ENCODE data around the gene PDCD2L. TPM values are rescaled to one million over a fixed set of nuclear protein-coding genes. Genes with fewer than 3 reads are reported as not detected.
"Not testable (repeated sequence)": the region's sequence is repeated elsewhere in the genome, so short reads cannot be mapped to it uniquely, and the experiment has no call there.

The PDCD2L gene
- total RNA-seq, 1 experiment from 2014 or later = 43.4 TPM

DNA sequence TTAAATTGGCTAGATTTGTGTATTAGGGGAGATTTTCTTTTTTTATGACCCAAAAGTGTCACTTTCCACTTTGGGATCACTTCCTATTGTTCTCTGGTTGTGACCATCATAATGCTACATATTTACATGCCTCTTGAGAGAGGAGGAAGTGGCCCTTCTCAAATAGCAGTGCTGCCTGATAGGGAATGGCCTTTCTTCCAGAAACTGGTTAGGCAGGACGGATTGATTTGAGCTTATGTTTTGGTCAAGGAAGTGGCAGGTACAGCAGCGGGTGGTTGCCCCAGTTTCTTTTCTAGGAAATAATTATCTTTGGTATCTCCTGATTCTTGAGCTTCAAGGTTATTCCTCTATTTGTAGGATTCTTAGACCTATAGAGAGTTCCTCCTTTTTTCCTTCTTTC is 55.4 kb downstream of the PDCD2L start (continued):
- TF ChIP-seq, protein P1, sequence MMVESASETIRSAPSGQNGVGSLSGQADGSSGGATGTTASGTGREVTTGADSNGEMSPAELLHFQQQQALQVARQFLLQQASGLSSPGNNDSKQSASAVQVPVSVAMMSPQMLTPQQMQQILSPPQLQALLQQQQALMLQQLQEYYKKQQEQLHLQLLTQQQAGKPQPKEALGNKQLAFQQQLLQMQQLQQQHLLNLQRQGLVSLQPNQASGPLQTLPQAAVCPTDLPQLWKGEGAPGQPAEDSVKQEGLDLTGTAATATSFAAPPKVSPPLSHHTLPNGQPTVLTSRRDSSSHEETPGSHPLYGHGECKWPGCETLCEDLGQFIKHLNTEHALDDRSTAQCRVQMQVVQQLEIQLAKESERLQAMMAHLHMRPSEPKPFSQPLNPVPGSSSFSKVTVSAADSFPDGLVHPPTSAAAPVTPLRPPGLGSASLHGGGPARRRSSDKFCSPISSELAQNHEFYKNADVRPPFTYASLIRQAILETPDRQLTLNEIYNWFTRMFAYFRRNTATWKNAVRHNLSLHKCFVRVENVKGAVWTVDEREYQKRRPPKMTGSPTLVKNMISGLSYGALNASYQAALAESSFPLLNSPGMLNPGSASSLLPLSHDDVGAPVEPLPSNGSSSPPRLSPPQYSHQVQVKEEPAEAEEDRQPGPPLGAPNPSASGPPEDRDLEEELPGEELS (CRISPR knock-in tag; IDR thresholded peaks at IDR 0.05) = no peak

DNA sequence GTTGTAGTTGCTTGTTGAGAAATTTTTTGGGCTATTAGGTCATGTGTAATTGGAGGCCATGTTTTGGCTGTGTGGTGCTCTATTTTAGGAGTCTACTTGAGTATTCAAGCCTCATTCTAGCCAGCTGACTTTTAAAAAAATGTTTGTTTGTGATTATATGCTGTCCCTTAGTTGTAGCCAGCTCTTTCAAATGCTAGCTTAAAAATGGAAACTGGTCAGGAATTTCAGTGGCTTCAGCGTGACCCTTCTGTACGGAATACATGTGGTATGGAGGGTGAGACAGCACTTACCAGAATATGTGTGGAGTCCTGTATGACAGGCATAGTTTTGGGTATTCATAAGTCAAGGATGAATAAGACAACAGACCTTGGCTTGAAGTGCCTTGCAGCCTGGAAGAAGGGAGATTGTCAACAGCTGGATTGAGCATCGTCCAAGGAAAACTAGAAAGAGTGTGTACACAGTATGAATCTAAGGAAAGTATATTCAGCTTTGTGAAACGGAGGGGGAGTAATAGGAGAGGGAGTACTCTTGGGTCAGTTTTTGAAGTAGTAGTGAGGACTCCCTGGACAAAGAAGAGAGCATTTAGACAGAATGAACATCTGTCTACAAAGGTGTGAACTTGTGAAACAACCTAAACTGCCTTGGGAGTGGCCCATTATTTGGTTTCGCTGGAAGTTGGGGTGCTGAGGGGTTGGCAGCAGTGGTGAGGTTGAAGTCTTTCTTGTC is 57.3 kb downstream of the PDCD2L start:
- H3K27ac Mint-ChIP-seq = no peak overlapping the region

DNA sequence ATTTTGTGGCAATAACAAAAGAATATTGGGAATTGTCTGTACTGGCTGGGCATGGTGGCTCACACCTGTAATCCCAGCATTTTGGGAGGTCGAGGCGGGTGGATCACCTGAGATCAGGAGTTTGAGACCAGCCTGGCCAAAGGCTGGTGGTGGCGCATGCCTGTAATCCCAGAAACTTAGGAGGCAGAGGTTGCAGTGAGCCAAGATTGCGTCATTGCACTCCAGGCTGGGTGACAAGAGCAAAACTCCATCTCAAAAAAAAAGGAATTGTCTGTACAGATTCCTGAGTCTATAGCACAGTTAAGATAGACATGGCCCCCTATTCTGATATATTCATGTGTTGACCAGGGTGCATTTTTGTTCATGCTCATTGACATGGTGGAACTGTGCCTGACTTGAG is 60.6 kb downstream of the PDCD2L start:
- not testable (repeated sequence) for H3K27ac Mint-ChIP-seq, ATAC-seq

More for the DNA sequence above, 57.3 kb downstream of the PDCD2L start:
- Mint-ChIP-seq H3K4me1 (peaks cover 19% of the 10 kb centered on the region), H3K4me3 (no peak overlapping the region), H3K27me3 (ENCODE audit: low read depth) (no peaks in the 10 kb centered on the region), H3K36me3 (peaks cover 80% of the 10 kb centered on the region), H3K9me3 (no peaks in the 10 kb centered on the region)
- ATAC-seq = no peak
- no peak for DNase-seq (ENCODE audit: low spot score)
- ChIA-PET CTCF (no interaction called here), POLR2A (no interaction called here)
- TF ChIP-seq JAZF1 (CRISPR knock-in tag; IDR thresholded peaks at IDR 0.05) = no peak
- TF ChIP-seq, protein P2, sequence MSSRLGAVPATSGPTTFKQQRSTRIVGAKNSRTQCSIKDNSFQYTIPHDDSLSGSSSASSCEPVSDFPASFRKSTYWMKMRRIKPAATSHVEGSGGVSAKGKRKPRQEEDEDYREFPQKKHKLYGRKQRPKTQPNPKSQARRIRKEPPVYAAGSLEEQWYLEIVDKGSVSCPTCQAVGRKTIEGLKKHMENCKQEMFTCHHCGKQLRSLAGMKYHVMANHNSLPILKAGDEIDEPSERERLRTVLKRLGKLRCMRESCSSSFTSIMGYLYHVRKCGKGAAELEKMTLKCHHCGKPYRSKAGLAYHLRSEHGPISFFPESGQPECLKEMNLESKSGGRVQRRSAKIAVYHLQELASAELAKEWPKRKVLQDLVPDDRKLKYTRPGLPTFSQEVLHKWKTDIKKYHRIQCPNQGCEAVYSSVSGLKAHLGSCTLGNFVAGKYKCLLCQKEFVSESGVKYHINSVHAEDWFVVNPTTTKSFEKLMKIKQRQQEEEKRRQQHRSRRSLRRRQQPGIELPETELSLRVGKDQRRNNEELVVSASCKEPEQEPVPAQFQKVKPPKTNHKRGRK (CRISPR knock-in tag; IDR thresholded peaks at IDR 0.05; ENCODE audit: borderline replicate concordance) = no peak
- TF ChIP-seq, protein P3, sequence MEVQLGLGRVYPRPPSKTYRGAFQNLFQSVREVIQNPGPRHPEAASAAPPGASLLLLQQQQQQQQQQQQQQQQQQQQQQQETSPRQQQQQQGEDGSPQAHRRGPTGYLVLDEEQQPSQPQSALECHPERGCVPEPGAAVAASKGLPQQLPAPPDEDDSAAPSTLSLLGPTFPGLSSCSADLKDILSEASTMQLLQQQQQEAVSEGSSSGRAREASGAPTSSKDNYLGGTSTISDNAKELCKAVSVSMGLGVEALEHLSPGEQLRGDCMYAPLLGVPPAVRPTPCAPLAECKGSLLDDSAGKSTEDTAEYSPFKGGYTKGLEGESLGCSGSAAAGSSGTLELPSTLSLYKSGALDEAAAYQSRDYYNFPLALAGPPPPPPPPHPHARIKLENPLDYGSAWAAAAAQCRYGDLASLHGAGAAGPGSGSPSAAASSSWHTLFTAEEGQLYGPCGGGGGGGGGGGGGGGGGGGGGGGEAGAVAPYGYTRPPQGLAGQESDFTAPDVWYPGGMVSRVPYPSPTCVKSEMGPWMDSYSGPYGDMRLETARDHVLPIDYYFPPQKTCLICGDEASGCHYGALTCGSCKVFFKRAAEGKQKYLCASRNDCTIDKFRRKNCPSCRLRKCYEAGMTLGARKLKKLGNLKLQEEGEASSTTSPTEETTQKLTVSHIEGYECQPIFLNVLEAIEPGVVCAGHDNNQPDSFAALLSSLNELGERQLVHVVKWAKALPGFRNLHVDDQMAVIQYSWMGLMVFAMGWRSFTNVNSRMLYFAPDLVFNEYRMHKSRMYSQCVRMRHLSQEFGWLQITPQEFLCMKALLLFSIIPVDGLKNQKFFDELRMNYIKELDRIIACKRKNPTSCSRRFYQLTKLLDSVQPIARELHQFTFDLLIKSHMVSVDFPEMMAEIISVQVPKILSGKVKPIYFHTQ (CRISPR knock-in tag; IDR thresholded peaks at IDR 0.05) = no peak

DNA sequence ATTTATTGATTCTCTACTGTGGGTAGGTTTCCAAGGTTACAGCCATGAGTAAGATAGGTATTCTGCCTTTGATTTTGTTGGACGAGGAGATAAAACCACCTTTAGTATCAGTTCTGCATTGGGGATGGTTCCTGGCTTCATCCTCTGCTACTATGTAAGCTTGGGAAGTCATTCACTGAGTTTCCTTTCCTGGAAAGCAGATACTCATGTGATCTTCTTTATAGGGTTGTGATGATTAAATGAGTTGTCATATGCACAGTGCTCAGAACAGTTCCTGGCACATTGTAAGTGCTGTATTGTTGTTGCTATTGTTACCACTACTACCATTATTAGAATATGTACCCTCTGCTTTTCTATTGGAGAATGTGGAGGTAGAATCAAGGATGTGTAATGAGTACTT is 64.2 kb downstream of the PDCD2L start:
- no peak for ATAC-seq
- H3K36me3 Mint-ChIP-seq = peaks cover 79% of the 10 kb centered on the region
- H3K4me3 Mint-ChIP-seq = no peak overlapping the region
- peaks cover 11% of the 10 kb centered on the region; the same call in 1 of the 2 replicates for H3K4me1 Mint-ChIP-seq
- no peaks in the 10 kb centered on the region for H3K27me3 Mint-ChIP-seq (ENCODE audit: low read depth)
- H3K27ac Mint-ChIP-seq = no peak overlapping the region
- no peak for DNase-seq (ENCODE audit: low spot score)
- no peaks in the 10 kb centered on the region for H3K9me3 Mint-ChIP-seq
- ChIA-PET CTCF (no interaction called here), POLR2A (no interaction called here)
- TF ChIP-seq, protein P1 (CRISPR knock-in tag; IDR thresholded peaks at IDR 0.05) = no peak
- no peak for TF ChIP-seq CREM (CRISPR knock-in tag; IDR thresholded peaks at IDR 0.05)
- TF ChIP-seq, protein P4, sequence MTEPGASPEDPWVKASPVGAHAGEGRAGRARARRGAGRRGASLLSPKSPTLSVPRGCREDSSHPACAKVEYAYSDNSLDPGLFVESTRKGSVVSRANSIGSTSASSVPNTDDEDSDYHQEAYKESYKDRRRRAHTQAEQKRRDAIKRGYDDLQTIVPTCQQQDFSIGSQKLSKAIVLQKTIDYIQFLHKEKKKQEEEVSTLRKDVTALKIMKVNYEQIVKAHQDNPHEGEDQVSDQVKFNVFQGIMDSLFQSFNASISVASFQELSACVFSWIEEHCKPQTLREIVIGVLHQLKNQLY (CRISPR knock-in tag; IDR thresholded peaks at IDR 0.05) = no peak
- TF ChIP-seq, protein P5, sequence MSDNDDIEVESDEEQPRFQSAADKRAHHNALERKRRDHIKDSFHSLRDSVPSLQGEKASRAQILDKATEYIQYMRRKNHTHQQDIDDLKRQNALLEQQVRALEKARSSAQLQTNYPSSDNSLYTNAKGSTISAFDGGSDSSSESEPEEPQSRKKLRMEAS (CRISPR knock-in tag; IDR thresholded peaks at IDR 0.05) = no peak
- no peak for TF ChIP-seq EMX1 (CRISPR knock-in tag; IDR thresholded peaks at IDR 0.05)
- no peak for TF ChIP-seq ZNF416 (CRISPR knock-in tag; IDR thresholded peaks at IDR 0.05)
- TF ChIP-seq, protein P6, sequence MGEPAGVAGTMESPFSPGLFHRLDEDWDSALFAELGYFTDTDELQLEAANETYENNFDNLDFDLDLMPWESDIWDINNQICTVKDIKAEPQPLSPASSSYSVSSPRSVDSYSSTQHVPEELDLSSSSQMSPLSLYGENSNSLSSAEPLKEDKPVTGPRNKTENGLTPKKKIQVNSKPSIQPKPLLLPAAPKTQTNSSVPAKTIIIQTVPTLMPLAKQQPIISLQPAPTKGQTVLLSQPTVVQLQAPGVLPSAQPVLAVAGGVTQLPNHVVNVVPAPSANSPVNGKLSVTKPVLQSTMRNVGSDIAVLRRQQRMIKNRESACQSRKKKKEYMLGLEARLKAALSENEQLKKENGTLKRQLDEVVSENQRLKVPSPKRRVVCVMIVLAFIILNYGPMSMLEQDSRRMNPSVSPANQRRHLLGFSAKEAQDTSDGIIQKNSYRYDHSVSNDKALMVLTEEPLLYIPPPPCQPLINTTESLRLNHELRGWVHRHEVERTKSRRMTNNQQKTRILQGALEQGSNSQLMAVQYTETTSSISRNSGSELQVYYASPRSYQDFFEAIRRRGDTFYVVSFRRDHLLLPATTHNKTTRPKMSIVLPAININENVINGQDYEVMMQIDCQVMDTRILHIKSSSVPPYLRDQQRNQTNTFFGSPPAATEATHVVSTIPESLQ (CRISPR knock-in tag; IDR thresholded peaks at IDR 0.05) = no peak
- TF ChIP-seq, protein P7, sequence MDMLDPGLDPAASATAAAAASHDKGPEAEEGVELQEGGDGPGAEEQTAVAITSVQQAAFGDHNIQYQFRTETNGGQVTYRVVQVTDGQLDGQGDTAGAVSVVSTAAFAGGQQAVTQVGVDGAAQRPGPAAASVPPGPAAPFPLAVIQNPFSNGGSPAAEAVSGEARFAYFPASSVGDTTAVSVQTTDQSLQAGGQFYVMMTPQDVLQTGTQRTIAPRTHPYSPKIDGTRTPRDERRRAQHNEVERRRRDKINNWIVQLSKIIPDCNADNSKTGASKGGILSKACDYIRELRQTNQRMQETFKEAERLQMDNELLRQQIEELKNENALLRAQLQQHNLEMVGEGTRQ (CRISPR knock-in tag; IDR thresholded peaks at IDR 0.05) = no peak
- TF ChIP-seq, protein P8, sequence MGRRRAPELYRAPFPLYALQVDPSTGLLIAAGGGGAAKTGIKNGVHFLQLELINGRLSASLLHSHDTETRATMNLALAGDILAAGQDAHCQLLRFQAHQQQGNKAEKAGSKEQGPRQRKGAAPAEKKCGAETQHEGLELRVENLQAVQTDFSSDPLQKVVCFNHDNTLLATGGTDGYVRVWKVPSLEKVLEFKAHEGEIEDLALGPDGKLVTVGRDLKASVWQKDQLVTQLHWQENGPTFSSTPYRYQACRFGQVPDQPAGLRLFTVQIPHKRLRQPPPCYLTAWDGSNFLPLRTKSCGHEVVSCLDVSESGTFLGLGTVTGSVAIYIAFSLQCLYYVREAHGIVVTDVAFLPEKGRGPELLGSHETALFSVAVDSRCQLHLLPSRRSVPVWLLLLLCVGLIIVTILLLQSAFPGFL (CRISPR knock-in tag; IDR thresholded peaks at IDR 0.05; ENCODE audit: borderline replicate concordance) = no peak
- TF ChIP-seq FOXK1 (CRISPR knock-in tag; IDR thresholded peaks at IDR 0.05) = no peak

More for the DNA sequence above, 60.6 kb downstream of the PDCD2L start:
- peaks cover 84% of the 10 kb centered on the region for H3K36me3 Mint-ChIP-seq
- H3K4me1 Mint-ChIP-seq; CTCF ChIA-PET; H3K9me3 Mint-ChIP-seq; H3K4me3 Mint-ChIP-seq; DNase-seq (ENCODE audit: low spot score); POLR2A ChIA-PET; H3K27me3 Mint-ChIP-seq (ENCODE audit: low read depth): not testable (repeated sequence)

Measured in WTC11 (cell line).